A673 (cell line): Measurements from ENCODE around the gene CNTD1. TPM values are rescaled to one million over a fixed set of nuclear protein-coding genes. Genes with fewer than 3 reads are reported as not detected.

Source experiments
- BruUV-seq: library from RNA; stranded (reverse); fragments of 400-500 nt; replicated peaks from 2 replicates; lab custom pipeline; 2021; lab: Mats Ljungman, UMichigan
- CTCF ChIA-PET: fragments of 300-600 bp; sonication (Branson Sonifier 250); formaldehyde crosslinking; loops from one replicate; lab custom pipeline; 2022; ENCODE audit warnings: antibody characterized with exemption; lab: Charles Lee
- POLR2A ChIA-PET: fragments of 300-600 bp; sonication (Branson Sonifier 250); formaldehyde crosslinking; loops from one replicate; lab custom pipeline; 2022; ENCODE audit warnings: antibody characterized with exemption; ENCODE audit not compliant: low non-redundant PET; lab: Charles Lee
- DNase-seq: peaks from one replicate; pipeline ENCODE4 v3.0.0-alpha.2; 2015; ENCODE audit warnings: low spot score
- H3K27ac ChIP-seq: fragments of 200-600 bp; sonication (generic); 2 replicates; pipeline ENCODE4 v1.5.1; 2016; ENCODE audit warnings: mixed run types, low read depth, mild to moderate bottlenecking, mixed read lengths, antibody characterized with exemption, low read length; ENCODE audit not compliant: poor library complexity, severe bottlenecking
- H3K27me3 ChIP-seq: fragments of 200-600 bp; sonication (generic); replicated peaks from 2 replicates; pipeline ENCODE4 v1.6.1; 2017; ENCODE audit warnings: mixed run types, low read depth, mild to moderate bottlenecking, mixed read lengths, antibody characterized with exemption, low read length; ENCODE audit not compliant: insufficient read depth, poor library complexity
- H3K36me3 ChIP-seq: fragments of 200-600 bp; sonication (generic); 2 replicates; pipeline ENCODE4 v1.6.1; 2016; ENCODE audit warnings: mixed run types, mild to moderate bottlenecking, mixed read lengths, antibody characterized with exemption, low read length; ENCODE audit not compliant: insufficient read depth, poor library complexity, severe bottlenecking
- H3K4me1 ChIP-seq: fragments of 200-600 bp; sonication (generic); 2 replicates; pipeline ENCODE4 v1.6.1; 2017; ENCODE audit warnings: mixed run types, mild to moderate bottlenecking, mixed read lengths, antibody characterized with exemption, low read length; ENCODE audit not compliant: insufficient read depth, poor library complexity, severe bottlenecking
- H3K4me3 ChIP-seq: fragments of 200-600 bp; sonication (generic); 2 replicates; pipeline ENCODE4 v1.5.1; 2016; ENCODE audit warnings: low read depth, mixed run types, mild to moderate bottlenecking, mixed read lengths, low read length; ENCODE audit not compliant: poor library complexity, severe bottlenecking
- H3K9me3 ChIP-seq: fragments of 200-600 bp; sonication (generic); 2 replicates; pipeline ENCODE4 v1.6.1; 2016; ENCODE audit warnings: mixed run types, low read depth, mild to moderate bottlenecking, mixed read lengths, antibody characterized with exemption, low read length; ENCODE audit not compliant: poor library complexity, severe bottlenecking
- EZH2 ChIP-seq: fragments of 200-600 bp; sonication (generic); IDR thresholded peaks from 2 replicates; pipeline ENCODE4 v1.6.1; 2017; ENCODE audit warnings: borderline replicate concordance, low read depth, mild to moderate bottlenecking, mixed read lengths, antibody characterized with exemption, low read length; ENCODE audit not compliant: poor library complexity, severe bottlenecking
- intact Hi-C: fragments of 100-400 bp; cut with micrococcal nuclease; formaldehyde crosslinking; loops from one replicate; pipeline ENCODE4 v1.10.0; 2022; ENCODE audit not compliant: unreplicated experiment
- total RNA-seq: library from RNA; stranded (reverse); gene quantifications from 2 replicates; pipeline ENCODE4 v1.2.3, GENCODE V29; 2021
- TF ChIP-seq, protein P1 (sequence below): fragments of 300-800, 200-600 bp; sonication (generic); conservative IDR thresholded peaks from 2 replicates; pipeline ENCODE4 v1.5.1; 2017; ENCODE audit warnings: low read depth, mild to moderate bottlenecking, antibody characterized with exemption, low read length, moderate library complexity, mixed read lengths

The CNTD1 gene
- total RNA-seq, 1 experiment from 2014 or later = not detected

DNA sequence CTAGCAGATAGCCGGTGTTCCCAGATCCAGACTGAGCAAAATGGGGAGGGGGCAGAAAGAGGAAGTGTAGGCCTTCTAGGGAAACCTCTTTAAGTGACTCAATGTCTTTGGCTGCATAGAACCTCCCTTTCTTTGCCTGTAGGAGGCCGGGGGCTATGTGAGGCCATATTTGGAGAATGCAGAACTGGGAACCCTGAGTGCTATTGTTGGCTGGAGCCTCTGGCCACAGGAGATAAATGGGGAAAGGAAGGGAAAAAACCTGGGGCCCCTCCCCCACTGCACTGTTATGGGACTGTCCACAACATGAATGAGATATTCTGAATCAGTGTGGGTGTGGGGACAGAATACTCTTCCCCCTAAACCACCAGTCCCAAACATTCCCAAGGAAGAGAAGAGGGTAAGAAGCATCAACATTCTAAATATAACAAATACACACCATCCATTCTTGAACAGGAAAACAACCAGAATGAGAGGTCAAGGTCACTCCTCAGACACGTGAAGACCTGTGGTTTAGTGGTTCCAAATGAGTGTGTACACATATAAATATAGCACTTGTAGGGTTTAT, 23.0 kb upstream of the CNTD1 start:
- no peaks in the 10 kb centered on the region for H3K9me3 ChIP-seq
- TF ChIP-seq, protein P1, sequence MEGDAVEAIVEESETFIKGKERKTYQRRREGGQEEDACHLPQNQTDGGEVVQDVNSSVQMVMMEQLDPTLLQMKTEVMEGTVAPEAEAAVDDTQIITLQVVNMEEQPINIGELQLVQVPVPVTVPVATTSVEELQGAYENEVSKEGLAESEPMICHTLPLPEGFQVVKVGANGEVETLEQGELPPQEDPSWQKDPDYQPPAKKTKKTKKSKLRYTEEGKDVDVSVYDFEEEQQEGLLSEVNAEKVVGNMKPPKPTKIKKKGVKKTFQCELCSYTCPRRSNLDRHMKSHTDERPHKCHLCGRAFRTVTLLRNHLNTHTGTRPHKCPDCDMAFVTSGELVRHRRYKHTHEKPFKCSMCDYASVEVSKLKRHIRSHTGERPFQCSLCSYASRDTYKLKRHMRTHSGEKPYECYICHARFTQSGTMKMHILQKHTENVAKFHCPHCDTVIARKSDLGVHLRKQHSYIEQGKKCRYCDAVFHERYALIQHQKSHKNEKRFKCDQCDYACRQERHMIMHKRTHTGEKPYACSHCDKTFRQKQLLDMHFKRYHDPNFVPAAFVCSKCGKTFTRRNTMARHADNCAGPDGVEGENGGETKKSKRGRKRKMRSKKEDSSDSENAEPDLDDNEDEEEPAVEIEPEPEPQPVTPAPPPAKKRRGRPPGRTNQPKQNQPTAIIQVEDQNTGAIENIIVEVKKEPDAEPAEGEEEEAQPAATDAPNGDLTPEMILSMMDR = no peak
- no peak for TF ChIP-seq EZH2
- DNase-seq = no peak
- BruUV-seq = no TSS peak
- ChIA-PET POLR2A (no interaction called here), CTCF (no interaction called here)
- no peak overlapping the region for H3K27ac ChIP-seq
- no peak overlapping the region for H3K4me3 ChIP-seq
- no peaks in the 10 kb centered on the region for H3K36me3 ChIP-seq
- intact Hi-C loops = no loop called here
- H3K27me3 ChIP-seq = no peaks in the 10 kb centered on the region
- H3K4me1 ChIP-seq = no peaks in the 10 kb centered on the region

DNA sequence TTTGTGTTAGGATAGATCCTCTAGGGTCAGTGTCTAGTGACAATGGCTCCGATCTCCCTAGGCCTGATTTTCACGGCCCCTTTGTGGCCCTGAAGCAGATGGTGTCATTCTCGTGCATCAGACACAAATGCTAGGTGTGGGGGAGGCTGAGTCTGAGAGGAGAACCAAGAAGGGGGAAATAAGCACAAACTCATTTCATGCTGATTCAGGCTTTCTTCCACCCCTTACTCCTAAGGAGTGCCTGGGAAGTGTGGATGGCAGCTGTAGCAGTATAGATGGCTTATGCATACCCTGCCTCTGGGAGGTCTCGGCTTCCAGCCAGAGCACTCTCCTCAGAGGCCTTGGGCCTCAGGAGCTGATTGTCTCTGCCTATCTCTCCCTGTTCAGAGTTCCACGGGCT, 20.1 kb upstream of the CNTD1 start:
- H3K4me1 ChIP-seq = no peaks in the 10 kb centered on the region

DNA sequence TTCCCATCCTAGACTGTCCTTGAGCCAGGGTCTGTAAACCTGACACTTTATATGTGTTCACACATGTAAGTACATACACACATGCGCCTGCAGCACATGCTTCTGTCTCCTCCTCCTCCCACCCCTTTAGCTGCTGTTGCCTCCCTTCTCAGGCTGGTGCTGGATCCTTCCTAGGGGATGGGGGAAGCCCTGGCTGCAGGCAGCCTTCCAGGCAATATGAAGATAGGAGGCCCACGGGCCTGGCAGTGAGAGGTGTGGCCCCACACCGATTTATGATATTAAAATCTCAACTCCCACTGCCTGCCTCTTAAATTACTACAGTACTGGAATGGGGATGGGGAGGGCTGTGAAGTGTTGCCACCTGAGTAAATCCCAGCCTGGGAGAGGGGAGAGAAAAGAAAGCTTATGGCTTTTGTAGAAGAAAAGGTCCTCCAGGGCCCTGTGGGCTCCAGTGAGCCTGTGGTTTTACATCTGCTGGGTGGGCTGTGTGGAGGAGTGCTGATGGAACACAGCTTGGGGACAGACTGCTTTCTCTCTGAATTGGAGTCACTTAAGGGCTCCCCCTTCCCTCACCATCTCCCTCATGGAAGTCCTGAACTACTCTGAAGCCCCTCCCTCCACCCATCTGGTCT, 19.2 kb upstream of the CNTD1 start:
- DNase-seq = no peak
- Histone ChIP-seq H3K4me3 (no peak overlapping the region), H3K27me3 (peaks cover 13% of the 10 kb centered on the region), H3K9me3 (no peaks in the 10 kb centered on the region), H3K27ac (no peak overlapping the region), H3K36me3 (no peaks in the 10 kb centered on the region), H3K4me1 (no peaks in the 10 kb centered on the region)
- no TSS peak for BruUV-seq
- TF ChIP-seq, protein P1 = no peak
- no peak for TF ChIP-seq EZH2
- intact Hi-C loops = no loop called here
- ChIA-PET CTCF (no interaction called here), POLR2A (no interaction called here)

More for the DNA sequence above, 20.1 kb upstream of the CNTD1 start:
- TF ChIP-seq, protein P1 = no peak
- TF ChIP-seq EZH2 = no peak
- no peak overlapping the region for H3K4me3 ChIP-seq
- ChIA-PET POLR2A (no interaction called here), CTCF (no interaction called here)
- intact Hi-C loops = no loop called here
- no peak for DNase-seq
- no peak overlapping the region for H3K27ac ChIP-seq
- no peaks in the 10 kb centered on the region for H3K9me3 ChIP-seq
- BruUV-seq = no TSS peak
- no peaks in the 10 kb centered on the region for H3K36me3 ChIP-seq
- peaks cover 13% of the 10 kb centered on the region for H3K27me3 ChIP-seq
